ENCODE measurements around the gene BUD23. TPM values are rescaled to one million over a fixed set of nuclear protein-coding genes. Genes with fewer than 3 reads are reported as not detected.

Gene BUD23
- polyA plus RNA-seq, 2 donors = 39.9 to 43.5 TPM

DNA sequence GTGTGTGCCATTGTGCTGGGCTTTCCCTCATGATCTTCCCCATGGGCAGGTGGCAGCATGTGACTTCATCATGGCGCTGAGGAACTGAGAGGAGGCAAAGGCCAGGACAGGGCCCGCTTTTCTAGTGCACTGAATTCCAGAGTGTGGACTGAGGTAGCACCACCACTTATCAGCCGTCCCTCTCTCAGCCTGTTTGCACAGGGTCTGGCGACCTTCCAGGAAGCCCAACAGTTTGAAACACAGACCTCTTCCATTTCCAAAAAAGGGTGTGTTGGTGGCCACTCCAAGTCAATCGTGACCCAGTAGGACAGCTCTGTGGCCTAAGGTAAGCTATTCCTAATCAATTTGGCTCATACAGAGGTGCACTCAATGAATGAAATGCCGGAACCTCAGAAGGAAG lies 4.5 kb upstream of the BUD23 start:
- Histone ChIP-seq H3K27me3 (ENCODE audit: control insufficient read depth in 1 of 2, insufficient read depth in 2 of 2, low read length in 2 of 2) (no peaks in the 10 kb centered on the region), H3K9me3 (ENCODE audit: control insufficient read depth in 2 of 2, insufficient read depth in 1 of 2, low read depth in 1 of 2, low read length in 1 of 2) (peaks cover 0 to 3% of the 10 kb centered on the region in 2 donors)

GRCh38 chr7:73679709-73680108 lies 3.7 kb upstream of the BUD23 start:
- Histone ChIP-seq H3K9me3 (ENCODE audit: control insufficient read depth in 2 of 2, insufficient read depth in 1 of 2, low read depth in 1 of 2, low read length in 1 of 2) (peaks cover 0 to 3% of the 10 kb centered on the region in 2 donors), H3K4me1 (ENCODE audit: control insufficient read depth in 2 of 2, insufficient read depth in 2 of 2, low read length in 1 of 2) (peaks cover 4 to 8% of the 10 kb centered on the region in 2 donors), H3K27me3 (ENCODE audit: control insufficient read depth in 1 of 2, insufficient read depth in 2 of 2, low read length in 2 of 2) (no peaks in the 10 kb centered on the region), H3K4me3 (ENCODE audit: low read depth in 1 of 2, low read length in 2 of 2) (no peak overlapping the region), H3K27ac (ENCODE audit: low read depth in 2 of 2, low read length in 1 of 2) (no peak overlapping the region), H3K36me3 (ENCODE audit: control insufficient read depth in 2 of 2, insufficient read depth in 2 of 2, low read length in 1 of 2) (no peaks in the 10 kb centered on the region)
- WGBS, 2 donors = 88 to 95% methylated on average over 2 of the region's 2 CpGs

More for the DNA sequence above, 4.5 kb upstream of the BUD23 start:
- peaks cover 0 to 6% of the 10 kb centered on the region in 2 donors for H3K4me1 ChIP-seq (ENCODE audit: control insufficient read depth in 2 of 2, insufficient read depth in 2 of 2, low read length in 1 of 2)
- H3K27ac ChIP-seq (ENCODE audit: low read depth in 2 of 2, low read length in 1 of 2) = no peak overlapping the region
- H3K36me3 ChIP-seq (ENCODE audit: control insufficient read depth in 2 of 2, insufficient read depth in 2 of 2, low read length in 1 of 2) = no peaks in the 10 kb centered on the region
- 81 to 85% methylated on average over 6 of the region's 6 CpGs for WGBS, 2 donors
- no peak overlapping the region for H3K4me3 ChIP-seq (ENCODE audit: low read depth in 1 of 2, low read length in 2 of 2)

- no peaks in the 10 kb centered on the region for H3K36me3 ChIP-seq (ENCODE audit: control insufficient read depth in 2 of 2, insufficient read depth in 2 of 2, low read length in 1 of 2)
- no peak overlapping the region for H3K4me3 ChIP-seq (ENCODE audit: low read depth in 1 of 2, low read length in 2 of 2)
- peaks cover 4 to 8% of the 10 kb centered on the region in 2 donors for H3K4me1 ChIP-seq (ENCODE audit: control insufficient read depth in 2 of 2, insufficient read depth in 2 of 2, low read length in 1 of 2)
- no peaks in the 10 kb centered on the region for H3K27me3 ChIP-seq (ENCODE audit: control insufficient read depth in 1 of 2, insufficient read depth in 2 of 2, low read length in 2 of 2)
- no peak overlapping the region for H3K27ac ChIP-seq (ENCODE audit: low read depth in 2 of 2, low read length in 1 of 2)
- whole genome bisulfite sequencing, 2 donors = 75 to 82% methylated on average over 7 of the region's 7 CpGs
- H3K9me3 ChIP-seq (ENCODE audit: control insufficient read depth in 2 of 2, insufficient read depth in 1 of 2, low read depth in 1 of 2, low read length in 1 of 2) = peaks cover 0 to 3% of the 10 kb centered on the region in 2 donors
Observed at GRCh38 chr7:73680501-73680900, 2.9 kb upstream of the BUD23 start.

DNA sequence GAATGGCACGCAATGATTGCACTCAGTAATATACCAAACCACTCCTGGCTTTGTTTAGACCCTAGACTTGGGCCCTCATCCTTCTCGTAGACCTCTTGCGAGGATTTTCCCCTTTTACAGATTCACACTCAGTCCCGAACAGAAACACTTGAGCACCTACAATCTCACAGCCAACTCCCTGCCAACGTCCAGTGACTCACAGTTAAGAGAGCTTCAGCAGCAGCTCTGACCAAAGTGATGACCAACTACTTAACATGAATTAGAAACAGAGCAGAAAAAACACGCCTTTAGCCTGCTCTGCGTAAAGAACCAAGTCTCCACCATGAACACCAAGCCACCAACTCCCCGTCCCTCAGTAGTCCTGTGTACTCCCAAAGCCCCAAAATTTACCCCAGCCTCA lies 2.4 kb upstream of the BUD23 start:
- whole genome bisulfite sequencing, 2 donors = 76 to 77% methylated on average over 8 of the region's 8 CpGs

DNA sequence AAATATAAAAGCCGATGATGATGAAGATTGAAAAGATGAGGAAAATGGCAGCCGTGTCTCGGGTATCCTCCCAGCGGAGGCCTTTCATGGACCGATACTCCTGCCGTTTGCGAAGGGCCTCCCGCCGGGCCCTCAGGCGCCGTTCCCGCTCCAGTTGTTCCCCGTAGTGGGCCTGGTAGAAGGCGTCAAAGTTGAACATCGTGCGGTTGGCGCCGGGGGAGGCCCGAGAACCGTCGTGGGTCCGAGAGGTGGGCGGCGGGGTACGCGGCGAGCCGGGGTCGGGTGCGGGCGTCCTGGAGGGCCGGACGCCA lies 697 bp upstream of the BUD23 start:
- no peaks in the 10 kb centered on the region for H3K27me3 ChIP-seq (ENCODE audit: control insufficient read depth in 1 of 2, insufficient read depth in 2 of 2, low read length in 2 of 2)
- peak overlapping the region; percentile 66 to 86 for H3K4me3 ChIP-seq (ENCODE audit: low read depth in 1 of 2, low read length in 2 of 2)
- H3K4me1 ChIP-seq (ENCODE audit: control insufficient read depth in 2 of 2, insufficient read depth in 2 of 2, low read length in 1 of 2) = peaks cover 4 to 8% of the 10 kb centered on the region in 2 donors
- H3K27ac ChIP-seq (ENCODE audit: low read depth in 2 of 2, low read length in 1 of 2) = peak overlapping the region; percentile 83 to 84
- H3K36me3 ChIP-seq (ENCODE audit: control insufficient read depth in 2 of 2, insufficient read depth in 2 of 2, low read length in 1 of 2) = peaks cover 3 to 5% of the 10 kb centered on the region in 2 donors
- WGBS, 2 donors = 1% methylated on average over 33 of the region's 33 CpGs
- H3K9me3 ChIP-seq (ENCODE audit: control insufficient read depth in 2 of 2, insufficient read depth in 1 of 2, low read depth in 1 of 2, low read length in 1 of 2) = peaks cover 0 to 3% of the 10 kb centered on the region in 2 donors

More for the DNA sequence above, 2.4 kb upstream of the BUD23 start:
- H3K4me1 ChIP-seq (ENCODE audit: control insufficient read depth in 2 of 2, insufficient read depth in 2 of 2, low read length in 1 of 2) = peaks cover 4 to 8% of the 10 kb centered on the region in 2 donors
- no peak overlapping the region for H3K4me3 ChIP-seq (ENCODE audit: low read depth in 1 of 2, low read length in 2 of 2)
- H3K36me3 ChIP-seq (ENCODE audit: control insufficient read depth in 2 of 2, insufficient read depth in 2 of 2, low read length in 1 of 2) = no peaks in the 10 kb centered on the region
- H3K27me3 ChIP-seq (ENCODE audit: control insufficient read depth in 1 of 2, insufficient read depth in 2 of 2, low read length in 2 of 2) = no peaks in the 10 kb centered on the region
- peaks cover 0 to 3% of the 10 kb centered on the region in 2 donors for H3K9me3 ChIP-seq (ENCODE audit: control insufficient read depth in 2 of 2, insufficient read depth in 1 of 2, low read depth in 1 of 2, low read length in 1 of 2)
- no peak overlapping the region for H3K27ac ChIP-seq (ENCODE audit: low read depth in 2 of 2, low read length in 1 of 2)

GRCh38 chr7:73683788-73684693 lies 644 bp downstream of the BUD23 start:
- Histone ChIP-seq H3K36me3 (ENCODE audit: control insufficient read depth in 2 of 2, insufficient read depth in 2 of 2, low read length in 1 of 2) (peaks cover 3 to 10% of the 10 kb centered on the region in 2 donors), H3K27me3 (ENCODE audit: control insufficient read depth in 1 of 2, insufficient read depth in 2 of 2, low read length in 2 of 2) (no peaks in the 10 kb centered on the region), H3K4me1 (ENCODE audit: control insufficient read depth in 2 of 2, insufficient read depth in 2 of 2, low read length in 1 of 2) (peaks cover 4 to 8% of the 10 kb centered on the region in 2 donors), H3K27ac (ENCODE audit: low read depth in 2 of 2, low read length in 1 of 2) (peak overlapping the region; percentile 68 to 74), H3K9me3 (ENCODE audit: control insufficient read depth in 2 of 2, insufficient read depth in 1 of 2, low read depth in 1 of 2, low read length in 1 of 2) (no peaks in the 10 kb centered on the region), H3K4me3 (ENCODE audit: low read depth in 1 of 2, low read length in 2 of 2) (peak overlapping the region; percentile 66 to 79)
- 21 to 26% methylated on average over 55 to 58 of the region's 58 CpGs for WGBS, 2 donors

DNA sequence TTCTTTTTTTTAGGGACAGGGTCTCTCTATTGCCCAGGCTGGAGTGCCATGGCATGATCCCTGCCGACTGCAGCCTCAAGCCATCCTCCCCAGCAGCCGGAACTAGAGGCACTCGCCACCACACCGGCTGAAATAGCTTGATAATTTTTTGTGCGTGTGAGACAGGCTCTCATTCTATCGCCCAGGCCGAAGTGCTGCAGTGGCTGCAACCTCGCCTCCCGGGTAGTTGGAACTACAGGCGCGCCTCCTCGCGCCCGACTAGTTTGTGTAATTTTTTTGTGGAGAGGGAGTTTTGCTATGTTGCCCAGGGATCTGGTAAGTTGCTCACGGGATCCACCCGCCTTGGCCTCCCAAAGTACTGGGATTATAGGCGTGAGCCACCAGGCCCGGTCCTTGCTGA lies 1.9 kb downstream of the BUD23 start:
- peaks cover 4 to 8% of the 10 kb centered on the region in 2 donors for H3K4me1 ChIP-seq (ENCODE audit: control insufficient read depth in 2 of 2, insufficient read depth in 2 of 2, low read length in 1 of 2)
- H3K27me3 ChIP-seq (ENCODE audit: control insufficient read depth in 1 of 2, insufficient read depth in 2 of 2, low read length in 2 of 2) = no peaks in the 10 kb centered on the region
- 95 to 97% methylated on average over 18 of the region's 18 CpGs for WGBS, 2 donors
- no peaks in the 10 kb centered on the region for H3K9me3 ChIP-seq (ENCODE audit: control insufficient read depth in 2 of 2, insufficient read depth in 1 of 2, low read depth in 1 of 2, low read length in 1 of 2)
- no peak overlapping the region for H3K27ac ChIP-seq (ENCODE audit: low read depth in 2 of 2, low read length in 1 of 2)
- H3K36me3 ChIP-seq (ENCODE audit: control insufficient read depth in 2 of 2, insufficient read depth in 2 of 2, low read length in 1 of 2) = peaks cover 3 to 12% of the 10 kb centered on the region in 2 donors
- H3K4me3 ChIP-seq (ENCODE audit: low read depth in 1 of 2, low read length in 2 of 2) = no peak overlapping the region

DNA sequence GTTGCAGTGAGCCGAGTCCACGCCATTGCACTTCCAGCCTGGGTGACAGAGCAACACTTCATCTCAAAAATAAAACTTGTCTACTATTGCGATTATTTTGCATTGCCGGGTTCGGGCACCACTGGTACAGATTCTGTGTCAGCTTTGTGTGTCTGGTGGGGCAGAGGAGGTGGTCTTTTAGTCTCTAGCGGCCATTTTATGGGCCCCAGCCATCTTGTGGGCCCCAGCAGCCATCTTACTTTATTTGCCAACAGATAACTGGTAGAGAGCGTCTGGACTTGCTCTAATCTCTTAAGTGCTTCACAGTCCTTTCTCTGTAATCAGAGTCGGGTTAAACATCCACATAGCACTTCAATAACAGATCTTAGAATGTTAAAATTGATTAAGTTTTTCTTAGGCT lies 4.9 kb downstream of the BUD23 start:
- H3K4me1 ChIP-seq (ENCODE audit: control insufficient read depth in 2 of 2, insufficient read depth in 2 of 2, low read length in 1 of 2) = peaks cover 2 to 4% of the 10 kb centered on the region in 2 donors
- H3K27ac ChIP-seq (ENCODE audit: low read depth in 2 of 2, low read length in 1 of 2) = no peak overlapping the region
- 91 to 94% methylated on average over 8 of the region's 8 CpGs for WGBS, 2 donors
- no peaks in the 10 kb centered on the region for H3K9me3 ChIP-seq (ENCODE audit: control insufficient read depth in 2 of 2, insufficient read depth in 1 of 2, low read depth in 1 of 2, low read length in 1 of 2)
- H3K27me3 ChIP-seq (ENCODE audit: control insufficient read depth in 1 of 2, insufficient read depth in 2 of 2, low read length in 2 of 2) = no peaks in the 10 kb centered on the region
- H3K4me3 ChIP-seq (ENCODE audit: low read depth in 1 of 2, low read length in 2 of 2) = no peak overlapping the region
- peaks cover 7 to 21% of the 10 kb centered on the region in 2 donors for H3K36me3 ChIP-seq (ENCODE audit: control insufficient read depth in 2 of 2, insufficient read depth in 2 of 2, low read length in 1 of 2)

- Histone ChIP-seq H3K4me3 (ENCODE audit: low read depth in 1 of 2, low read length in 2 of 2) (no peak overlapping the region), H3K36me3 (ENCODE audit: control insufficient read depth in 2 of 2, insufficient read depth in 2 of 2, low read length in 1 of 2) (peaks cover 21 to 39% of the 10 kb centered on the region in 2 donors), H3K27me3 (ENCODE audit: control insufficient read depth in 1 of 2, insufficient read depth in 2 of 2, low read length in 2 of 2) (no peaks in the 10 kb centered on the region), H3K4me1 (ENCODE audit: control insufficient read depth in 2 of 2, insufficient read depth in 2 of 2, low read length in 1 of 2) (peaks cover 0 to 2% of the 10 kb centered on the region in 2 donors), H3K9me3 (ENCODE audit: control insufficient read depth in 2 of 2, insufficient read depth in 1 of 2, low read depth in 1 of 2, low read length in 1 of 2) (peaks cover 0 to 2% of the 10 kb centered on the region in 2 donors), H3K27ac (ENCODE audit: low read depth in 2 of 2, low read length in 1 of 2) (no peak overlapping the region)
- 80 to 83% methylated on average over 7 of the region's 7 CpGs for WGBS, 2 donors
Observed at GRCh38 chr7:73690646-73691045, 7.2 kb downstream of the BUD23 start.

All from esophagus (tissue), 2 donors.